NCI-H1930 (cell line): ENCODE results near the gene TMEM229B.

Source experiments
- DNase-seq, 2 experiments: peaks; one replicate each; lab custom pipeline; 2025; lab: John Stamatoyannopoulos, UW

Gene TMEM229B

GRCh38 chr14:67423424-67423823 is 65.1 kb downstream of the TMEM229B start:
- no peak for DNase-seq

- no peak for DNase-seq
These were observed 66.9 kb downstream of the TMEM229B start for GRCh38 chr14:67421356-67422224.
